GM18909 (cell line): Measurements from ENCODE around the gene GLYATL1B.
"Not testable (repeated sequence)": the region's sequence is repeated elsewhere in the genome, so short reads cannot be mapped to it uniquely, and the experiment has no call there.

Experiments
- ATAC-seq: cut with Tn5 transposase; IDR thresholded peaks from one replicate; pipeline ENCODE4 v1.9.1; 2021; ENCODE audit warnings: mild to moderate bottlenecking; ENCODE audit not compliant: unreplicated experiment, poor library complexity

Gene GLYATL1B

DNA sequence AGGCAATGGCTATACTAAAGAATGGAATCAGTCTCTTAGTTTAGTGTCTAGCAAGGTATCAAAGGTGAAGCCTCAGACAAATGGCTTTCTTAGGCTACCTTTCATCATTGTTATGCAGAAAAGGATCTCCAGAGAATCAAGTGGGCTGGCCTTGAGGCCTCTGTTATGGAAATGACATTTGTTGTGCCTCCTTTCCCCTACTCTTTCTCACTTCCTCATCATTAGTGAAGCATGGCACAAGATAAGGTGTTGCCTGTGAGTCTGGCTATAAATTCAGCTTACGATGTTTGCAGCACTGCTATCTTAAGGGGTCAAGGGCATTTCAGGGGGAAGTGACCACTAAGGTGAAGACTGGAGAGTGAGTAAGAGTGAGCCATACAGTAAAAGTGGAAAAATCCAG lies 9.1 kb downstream of the GLYATL1B start:
- peak; percentile 80 for ATAC-seq

- not testable (repeated sequence) for ATAC-seq
Measured at GRCh38 chr11:59095972-59096575, 10.0 kb downstream of the GLYATL1B start.

GRCh38 chr11:59097113-59097708 lies 11.1 kb downstream of the GLYATL1B start:
- ATAC-seq: no peak

DNA sequence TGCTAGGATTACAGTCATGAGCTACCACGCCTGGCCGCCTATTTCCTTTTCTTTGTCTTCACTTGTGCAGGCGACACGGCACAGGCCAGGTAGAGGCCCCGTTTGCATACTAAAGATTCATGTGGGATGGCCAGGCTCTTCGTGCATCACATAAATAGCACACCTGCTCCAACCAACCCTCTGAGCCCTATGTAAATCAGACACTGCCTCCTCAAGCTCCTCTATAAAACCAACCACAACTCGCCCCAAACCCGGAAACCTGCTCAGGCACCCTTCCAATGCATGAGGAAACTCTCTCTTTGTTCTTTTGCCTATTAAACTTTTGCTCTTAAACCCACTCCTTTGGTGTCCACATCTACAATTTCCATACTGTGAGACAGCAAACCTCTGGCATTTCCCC lies 11.8 kb downstream of the GLYATL1B start:
- ATAC-seq: not testable (repeated sequence)

- ATAC-seq: peak; percentile 80
Measured at GRCh38 chr11:59102259-59102765, 16.2 kb downstream of the GLYATL1B start.

- peak; percentile 70 for ATAC-seq
Measured at GRCh38 chr11:59106363-59107336, 20.5 kb downstream of the GLYATL1B start, which contains the start of gene FAM111B. FAM111B (plus strand) TSS chr11:59107237; CDS start chr11:59109626, 2,389 bp downstream.

DNA sequence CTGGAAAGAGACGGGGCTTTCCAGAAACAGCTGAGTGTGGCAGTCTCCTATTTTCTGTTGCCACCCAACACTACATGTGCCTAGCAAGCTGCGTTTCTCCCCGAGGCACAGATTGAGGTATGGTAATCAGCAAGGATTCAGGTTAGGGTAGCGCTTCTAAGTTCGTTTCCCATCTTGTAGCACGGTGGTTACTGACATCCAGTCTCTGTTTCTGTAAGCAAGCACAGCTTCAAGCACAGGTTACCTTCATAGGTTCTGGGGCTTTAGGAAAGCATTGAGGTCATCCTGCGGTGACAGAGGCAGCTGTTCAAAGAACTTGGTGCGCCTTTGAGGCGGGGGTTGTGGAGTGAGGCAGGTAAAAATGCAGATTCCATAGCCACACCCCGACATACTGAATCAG lies 21.6 kb downstream of the GLYATL1B start:
- ATAC-seq: peak; percentile 39

GRCh38 chr11:59112494-59112893 lies 26.4 kb downstream of the GLYATL1B start:
- ATAC-seq: no peak

GRCh38 chr11:59114344-59114743 lies 28.2 kb downstream of the GLYATL1B start:
- no peak for ATAC-seq

GRCh38 chr11:59115553-59115952 lies 29.4 kb downstream of the GLYATL1B start:
- no peak for ATAC-seq

- ATAC-seq: no peak
Measured at GRCh38 chr11:59117774-59118173, 31.7 kb downstream of the GLYATL1B start.

GRCh38 chr11:59119826-59120225 lies 33.7 kb downstream of the GLYATL1B start:
- no peak for ATAC-seq

DNA sequence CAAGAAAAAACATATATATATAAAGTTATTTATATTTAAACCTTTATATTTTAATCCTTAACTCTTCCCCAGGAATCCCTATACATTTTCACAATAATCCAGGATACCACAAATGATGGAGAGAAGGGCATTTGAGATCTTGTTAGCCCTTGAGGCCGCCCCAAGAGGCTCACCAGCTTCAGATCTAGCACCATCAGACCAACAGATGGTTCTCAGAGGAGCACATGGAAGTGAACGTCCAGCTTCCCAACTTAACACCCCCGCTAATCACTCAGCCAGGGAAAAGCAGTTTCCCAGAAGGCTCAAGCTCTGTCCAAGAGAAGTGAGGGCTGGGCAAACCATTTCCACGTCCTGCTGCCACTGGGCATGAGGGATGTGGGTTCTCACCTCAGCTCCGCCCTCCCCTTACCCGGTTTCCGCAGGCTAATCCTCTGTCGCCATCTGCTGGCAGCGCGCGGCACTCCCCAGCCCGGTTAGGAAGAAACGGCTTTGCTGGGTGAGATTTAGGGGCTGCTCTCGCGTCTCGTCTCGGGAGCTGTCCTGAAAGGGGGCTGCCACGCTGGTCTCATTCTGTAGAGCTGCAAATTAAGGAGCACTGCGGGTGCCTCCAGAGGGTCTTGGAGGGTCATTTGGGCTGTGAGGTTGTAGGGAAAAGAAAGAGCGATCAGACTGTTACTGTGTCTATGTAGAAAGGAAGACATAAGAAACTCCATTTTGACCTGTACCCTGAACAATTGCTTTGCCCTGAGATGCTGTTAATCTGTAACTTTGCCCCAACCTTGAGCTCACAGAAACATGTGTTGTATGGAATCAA lies 49.7 kb downstream of the GLYATL1B start:
- peak; percentile 98 for ATAC-seq

GRCh38 chr11:59136551-59136950 lies 50.4 kb downstream of the GLYATL1B start:
- ATAC-seq: not testable (repeated sequence)

- no peak for ATAC-seq
Measured at GRCh38 chr11:59137190-59137589, 51.1 kb downstream of the GLYATL1B start.

DNA sequence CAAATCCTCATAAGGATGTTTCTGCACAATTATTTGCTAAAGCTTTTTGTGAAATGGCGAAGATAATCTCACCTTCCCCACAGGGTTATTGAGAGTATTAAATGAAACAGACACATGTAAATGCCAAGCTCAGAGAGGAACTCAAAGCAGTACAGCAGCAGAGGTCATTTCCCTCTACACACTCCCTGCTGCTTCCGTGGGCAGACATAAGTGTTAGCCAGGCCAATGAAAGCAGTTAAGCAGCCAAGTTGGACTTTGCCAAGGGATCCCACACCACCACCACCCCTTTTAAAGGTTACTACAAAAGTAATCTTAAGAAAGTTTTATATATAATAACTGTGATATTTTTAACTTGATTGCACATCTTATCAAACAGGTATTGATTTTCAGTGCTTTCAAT lies 52.5 kb downstream of the GLYATL1B start:
- ATAC-seq: no peak

DNA sequence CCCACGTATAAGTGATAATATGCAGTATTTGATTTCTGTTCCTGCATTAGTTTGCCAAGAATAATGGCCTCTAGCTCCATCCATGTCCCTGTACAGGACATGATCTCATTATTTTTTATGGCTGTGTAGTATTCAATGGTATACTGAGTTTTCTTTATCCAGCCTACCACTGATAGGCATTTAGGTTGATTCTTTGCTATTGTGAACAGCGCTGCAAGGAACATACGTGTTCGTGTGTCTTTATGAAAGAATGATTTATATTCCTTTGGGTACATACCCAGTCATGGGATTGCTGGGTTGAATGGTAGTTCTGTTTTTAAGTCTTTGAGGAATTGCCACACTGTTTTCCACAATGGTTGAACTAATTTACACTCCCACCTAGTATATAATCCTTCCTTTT lies 55.1 kb downstream of the GLYATL1B start:
- no peak for ATAC-seq

- peak; percentile 1 for ATAC-seq
Measured at GRCh38 chr11:59141673-59142460, 55.8 kb downstream of the GLYATL1B start.
